HG03045 (cell line): ENCODE results near the gene RNASE8.
"Not testable (repeated sequence)": the region's sequence is repeated elsewhere in the genome, so short reads cannot be mapped to it uniquely, and the experiment has no call there.

ENCODE experiments used
- ATAC-seq: cut with Tn5 transposase; IDR thresholded peaks from one replicate; pipeline ENCODE4 v1.9.1; 2021; ENCODE audit warnings: mild to moderate bottlenecking, moderate library complexity; ENCODE audit not compliant: unreplicated experiment

RNASE8 gene, protein sequence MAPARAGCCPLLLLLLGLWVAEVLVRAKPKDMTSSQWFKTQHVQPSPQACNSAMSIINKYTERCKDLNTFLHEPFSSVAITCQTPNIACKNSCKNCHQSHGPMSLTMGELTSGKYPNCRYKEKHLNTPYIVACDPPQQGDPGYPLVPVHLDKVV

DNA sequence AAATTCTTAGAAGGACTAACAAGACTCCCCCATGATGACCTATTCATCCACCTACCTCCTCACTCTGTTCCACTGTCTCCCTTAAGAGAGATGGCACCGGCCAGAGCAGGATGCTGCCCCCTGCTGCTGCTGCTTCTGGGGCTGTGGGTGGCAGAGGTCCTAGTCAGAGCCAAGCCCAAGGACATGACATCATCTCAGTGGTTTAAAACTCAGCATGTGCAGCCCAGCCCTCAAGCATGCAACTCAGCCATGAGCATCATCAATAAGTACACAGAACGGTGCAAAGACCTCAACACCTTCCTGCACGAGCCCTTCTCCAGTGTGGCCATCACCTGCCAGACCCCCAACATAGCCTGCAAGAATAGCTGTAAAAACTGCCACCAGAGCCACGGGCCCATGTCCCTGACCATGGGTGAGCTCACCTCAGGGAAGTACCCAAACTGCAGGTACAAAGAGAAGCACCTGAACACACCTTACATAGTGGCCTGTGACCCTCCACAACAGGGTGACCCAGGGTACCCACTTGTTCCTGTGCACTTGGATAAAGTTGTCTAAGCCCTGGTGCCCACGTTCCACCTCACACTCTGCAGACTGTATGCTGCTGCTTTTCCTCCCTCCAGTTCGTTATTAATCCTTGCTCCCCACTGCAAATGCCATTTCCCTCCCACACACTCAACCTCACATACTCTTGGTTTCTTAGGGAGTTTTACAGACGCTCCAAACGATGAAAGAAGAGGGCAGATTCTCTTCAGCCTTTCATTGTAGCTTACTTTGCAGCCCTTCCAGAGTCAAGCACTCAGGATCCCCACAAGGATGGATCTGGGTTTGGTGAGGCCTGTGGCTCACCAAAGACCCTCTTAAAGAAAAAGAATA lies at the start of gene RNASE8:
Gene RNASE8 (plus strand): TSS at position 20 of the 873 bp plus-strand sequence. CDS start 71 bp downstream, at position 91.
- ATAC-seq: no peak

DNA sequence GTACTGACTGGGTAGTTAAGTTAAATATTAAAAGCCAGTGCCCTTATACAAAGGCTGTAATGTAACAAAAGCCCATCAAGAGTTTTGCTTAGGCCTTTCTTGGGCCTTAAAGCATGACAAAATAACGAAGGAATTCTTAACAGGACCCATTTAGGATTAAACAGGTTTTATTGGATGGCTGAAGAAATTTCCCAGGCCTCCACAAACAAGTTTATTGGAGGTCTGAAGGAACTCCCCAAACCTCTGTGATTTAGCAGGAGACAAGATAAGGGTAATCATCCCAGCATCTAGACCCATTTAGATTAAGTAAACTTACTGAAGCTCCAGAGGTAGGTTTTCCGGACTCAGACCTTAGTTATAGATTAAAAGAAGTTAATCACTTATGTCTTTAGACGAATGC lies 47.9 kb upstream of the RNASE8 start:
- ATAC-seq: not testable (repeated sequence)

DNA sequence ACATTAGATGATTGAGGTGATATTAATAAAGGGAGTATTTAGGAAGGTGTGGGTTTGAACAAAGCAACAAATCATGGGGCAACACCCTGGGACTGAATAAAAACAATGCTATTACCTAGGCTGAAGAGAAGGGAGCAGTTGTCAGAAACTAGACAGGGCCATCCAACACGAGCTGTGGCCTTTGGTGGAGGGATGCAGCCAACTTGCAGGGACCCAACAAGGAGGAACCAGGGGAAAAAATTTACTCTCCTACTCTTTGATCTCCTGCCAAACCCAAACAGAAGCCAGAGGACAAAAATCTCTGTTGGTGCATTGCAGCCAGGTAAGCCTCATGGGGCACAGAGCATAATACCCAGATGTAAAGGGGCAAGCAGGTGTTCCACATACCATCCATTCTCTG lies 46.5 kb upstream of the RNASE8 start:
- ATAC-seq: no peak

DNA sequence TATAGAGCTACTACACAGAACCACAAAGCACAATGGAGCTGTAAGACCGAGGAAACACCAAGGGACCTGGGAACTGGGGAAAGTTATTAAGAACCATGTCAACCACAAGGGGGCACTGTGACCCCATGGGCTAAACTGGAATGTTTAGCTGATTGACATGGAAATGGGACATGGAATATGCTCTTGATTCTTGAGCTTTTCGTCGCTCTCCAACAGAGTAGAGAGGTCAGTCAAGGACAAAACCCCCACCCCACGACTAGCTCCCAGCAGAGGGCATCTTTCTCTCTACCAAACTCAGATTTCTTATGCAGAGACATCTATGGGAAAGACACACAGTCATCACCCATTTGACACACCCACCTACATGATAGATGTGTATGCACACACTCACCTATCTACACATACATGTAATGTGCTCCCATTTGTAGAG lies 42.8 kb upstream of the RNASE8 start:
- no peak for ATAC-seq

DNA sequence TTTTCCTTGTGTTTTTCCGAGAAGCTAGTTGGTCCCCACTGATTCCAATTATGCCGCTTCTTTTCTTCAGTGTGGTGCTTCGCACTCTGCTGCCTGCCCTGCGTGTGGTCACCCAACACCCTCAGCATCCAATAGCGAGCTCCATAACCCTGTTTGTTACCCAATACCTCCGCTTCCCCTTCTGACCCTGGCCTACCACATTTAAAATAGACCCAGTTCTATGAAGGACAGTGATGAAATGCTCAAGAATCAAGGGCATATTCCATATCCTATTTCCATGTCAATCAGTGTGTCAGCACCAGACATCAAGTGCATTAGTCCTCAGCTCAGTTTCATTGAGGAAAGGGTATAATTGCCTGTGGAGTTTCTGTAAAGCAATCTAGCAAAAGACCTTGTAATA lies 42.3 kb upstream of the RNASE8 start:
- no peak for ATAC-seq

DNA sequence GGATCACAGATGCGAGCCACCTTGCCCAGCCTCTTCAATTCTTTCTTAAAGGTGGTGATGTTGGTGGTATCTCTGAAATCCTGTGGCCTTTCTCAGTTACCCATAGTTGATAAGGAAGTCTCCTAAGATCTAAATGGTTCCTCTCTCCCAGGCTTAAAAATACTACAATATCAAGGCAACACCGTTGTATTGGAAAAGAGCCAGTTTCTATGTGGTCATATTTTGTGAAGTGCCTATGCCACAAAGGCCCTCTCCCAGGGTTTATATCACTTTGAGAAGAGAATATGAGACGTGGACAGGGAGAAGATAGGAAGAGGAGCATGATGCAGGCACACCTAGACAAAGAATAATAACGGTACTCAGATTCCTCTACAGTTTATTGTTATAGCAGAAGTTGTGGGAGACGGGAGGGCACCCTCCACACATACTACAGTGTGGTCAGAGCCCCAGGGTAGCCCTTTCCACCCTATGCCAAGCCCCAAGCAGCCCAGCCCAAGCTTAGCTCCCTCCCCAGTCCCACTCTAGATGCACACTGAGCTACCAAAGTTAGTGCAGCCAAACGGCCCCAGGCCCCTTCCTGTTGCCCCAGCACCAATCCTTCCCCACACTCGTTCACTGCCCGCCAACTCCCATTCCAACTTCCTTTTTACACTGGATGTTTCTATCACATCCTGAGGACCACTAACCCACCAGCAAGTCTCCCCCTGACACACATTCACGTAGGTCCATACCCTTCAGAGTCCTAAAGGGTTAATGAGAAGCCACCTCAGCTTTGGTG lies 41.0 kb upstream of the RNASE8 start:
- no peak for ATAC-seq

DNA sequence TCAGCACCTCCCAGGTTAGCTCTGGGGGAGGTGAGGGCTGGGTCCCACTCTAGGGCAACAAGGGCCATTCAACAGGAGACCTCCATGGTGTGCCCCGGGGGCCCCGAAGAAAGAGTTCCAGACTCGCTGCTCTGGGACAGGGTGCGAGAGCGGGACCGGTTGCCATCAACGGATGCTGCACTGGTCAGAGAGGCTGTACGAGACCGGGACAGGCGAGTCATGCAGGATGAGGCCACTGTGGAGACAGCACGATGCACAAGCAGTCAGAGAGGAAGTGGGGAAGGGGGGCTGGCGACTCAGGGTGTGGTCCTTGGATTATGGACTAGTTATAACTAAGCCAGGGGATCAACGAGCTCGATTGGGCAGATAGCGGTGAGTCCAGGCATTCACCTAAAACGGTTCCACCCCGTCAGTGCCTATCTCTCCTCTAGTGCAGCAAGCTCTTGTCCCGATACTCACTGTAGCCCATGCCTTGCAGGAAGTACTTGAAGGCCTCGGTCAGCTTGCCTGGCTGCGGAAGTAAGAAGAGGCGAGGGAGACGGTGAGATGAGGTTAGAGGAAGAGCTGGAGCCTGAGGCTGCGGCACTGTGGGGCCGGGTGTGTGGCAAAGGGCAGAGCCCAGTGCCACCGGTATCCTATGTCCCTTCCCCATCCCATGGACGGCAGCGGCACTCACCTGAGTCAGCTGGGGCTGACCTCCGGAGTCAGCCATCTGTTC lies 39.9 kb upstream of the RNASE8 start:
- ATAC-seq: no peak

DNA sequence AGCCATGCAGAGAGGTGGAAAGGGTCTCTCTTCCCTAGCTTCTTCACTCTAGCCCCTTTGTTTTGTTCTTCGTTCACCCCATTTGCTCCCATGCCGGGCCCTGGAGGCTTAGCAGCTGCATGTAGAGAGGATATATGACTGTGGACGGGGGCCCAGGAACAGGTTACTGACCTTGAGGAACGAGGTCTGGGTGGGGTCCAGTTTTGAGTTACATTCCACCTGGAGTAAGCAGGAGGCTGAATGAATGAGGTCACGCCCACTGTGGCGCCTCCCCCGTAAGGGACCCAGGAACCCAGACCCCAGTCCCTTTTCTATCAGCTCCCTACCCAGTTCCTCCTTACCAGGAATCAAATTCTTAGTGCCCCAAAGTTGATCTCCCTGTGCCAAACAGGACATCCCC lies 39.3 kb upstream of the RNASE8 start:
- no peak for ATAC-seq

DNA sequence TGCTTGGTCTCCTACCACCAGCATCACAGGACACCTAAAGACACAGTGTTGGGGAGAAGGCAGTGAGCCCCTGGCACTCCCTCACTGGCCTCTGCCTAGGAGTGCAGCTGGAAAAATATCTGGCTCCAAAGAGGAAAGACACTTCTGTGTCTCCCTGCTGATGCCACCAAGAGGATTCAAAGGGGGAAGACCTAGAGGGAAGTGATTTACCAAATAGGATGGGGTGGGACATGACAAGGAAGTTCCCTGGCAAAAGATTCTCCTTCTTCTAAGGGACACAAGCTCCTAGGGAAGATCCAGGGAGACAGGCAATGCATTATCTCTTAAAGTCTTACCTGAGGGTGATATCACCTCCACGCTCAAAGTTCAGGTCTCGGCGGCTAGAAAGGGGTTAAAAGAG lies 38.8 kb upstream of the RNASE8 start:
- ATAC-seq: no peak

DNA sequence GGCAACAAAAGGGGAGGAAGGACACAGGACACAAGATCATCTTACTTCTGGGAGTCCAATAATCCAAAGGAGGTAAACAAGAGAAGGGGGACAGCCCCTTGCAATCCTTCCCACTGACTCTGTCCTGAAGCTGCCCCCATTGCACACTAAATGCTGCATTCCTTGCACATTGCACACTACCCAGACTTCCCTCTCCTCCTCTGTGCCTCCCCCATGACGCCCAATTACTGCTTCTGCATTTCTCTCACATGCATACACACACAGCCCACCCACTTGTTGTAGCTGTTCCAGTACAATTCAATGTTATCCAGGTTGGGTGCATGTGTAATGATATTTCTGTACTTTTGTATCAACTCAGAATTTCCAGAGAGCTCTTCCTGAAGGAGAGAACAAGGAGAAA lies 38.3 kb upstream of the RNASE8 start:
- ATAC-seq: no peak

DNA sequence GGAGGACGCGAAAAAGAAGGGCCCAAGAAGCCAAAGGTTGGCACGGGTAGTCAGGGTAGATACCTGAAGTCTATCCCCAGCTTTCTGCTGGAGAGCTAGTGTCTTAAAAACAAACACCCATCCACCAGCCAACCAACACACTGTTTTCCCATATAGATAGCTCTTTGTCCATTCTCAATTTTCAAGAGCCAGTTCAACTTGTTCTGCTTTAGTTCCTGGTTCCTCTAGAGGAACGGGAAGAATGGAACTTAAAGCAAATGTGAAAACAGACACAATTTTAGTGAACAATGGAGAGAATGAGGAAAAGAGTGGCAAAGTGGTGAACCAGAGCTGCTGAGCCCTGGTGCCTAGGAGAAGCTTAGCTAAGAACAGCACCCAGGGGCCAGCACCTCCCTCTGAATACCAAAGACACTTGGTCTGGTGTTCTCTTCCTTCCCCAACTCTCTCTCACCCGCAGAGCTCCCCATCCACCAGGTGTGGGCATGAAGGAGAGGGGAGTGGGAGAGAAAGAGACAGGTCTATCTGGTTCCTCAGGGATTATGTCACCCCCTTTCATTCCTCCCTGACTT lies 36.6 kb upstream of the RNASE8 start:
- ATAC-seq: no peak

DNA sequence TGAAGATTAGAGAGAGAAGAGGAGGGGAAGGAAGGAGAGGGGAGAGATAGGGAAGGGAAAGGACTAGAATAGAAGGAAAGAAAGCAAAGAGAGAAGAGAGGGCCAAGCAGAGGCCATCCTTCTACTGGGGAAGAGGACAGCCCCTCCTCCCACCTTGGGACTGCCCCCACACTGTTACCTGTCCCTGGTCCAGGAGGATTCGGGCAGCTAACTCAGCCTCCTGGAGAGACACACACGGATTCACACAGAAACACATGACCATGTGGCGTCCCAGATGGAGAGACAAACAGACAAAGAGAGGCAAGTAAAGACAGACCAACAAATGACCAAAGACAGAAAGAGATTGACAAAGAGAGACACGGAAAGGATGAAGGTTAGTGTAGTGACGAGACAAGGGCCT lies 34.9 kb upstream of the RNASE8 start:
- no peak for ATAC-seq

DNA sequence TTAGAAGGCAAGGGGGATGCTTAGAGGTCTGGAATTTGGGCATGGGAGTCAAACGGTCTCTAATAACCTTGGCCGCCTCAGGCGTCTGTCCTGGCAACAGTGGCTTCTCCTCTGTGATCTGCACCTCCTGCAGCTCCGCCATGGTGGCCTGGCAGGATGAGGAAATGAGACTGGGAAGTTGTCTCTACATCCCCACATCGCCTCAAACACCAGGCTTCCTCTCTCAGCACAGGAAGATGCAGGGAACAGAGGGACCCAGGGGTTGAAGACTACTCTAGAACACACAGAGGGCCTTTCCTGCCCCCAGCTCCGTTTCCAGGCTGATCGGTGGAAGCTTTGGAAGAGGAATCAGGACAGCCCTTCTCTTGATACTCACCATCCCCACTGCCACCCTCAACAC lies 34.4 kb upstream of the RNASE8 start:
- ATAC-seq: no peak

DNA sequence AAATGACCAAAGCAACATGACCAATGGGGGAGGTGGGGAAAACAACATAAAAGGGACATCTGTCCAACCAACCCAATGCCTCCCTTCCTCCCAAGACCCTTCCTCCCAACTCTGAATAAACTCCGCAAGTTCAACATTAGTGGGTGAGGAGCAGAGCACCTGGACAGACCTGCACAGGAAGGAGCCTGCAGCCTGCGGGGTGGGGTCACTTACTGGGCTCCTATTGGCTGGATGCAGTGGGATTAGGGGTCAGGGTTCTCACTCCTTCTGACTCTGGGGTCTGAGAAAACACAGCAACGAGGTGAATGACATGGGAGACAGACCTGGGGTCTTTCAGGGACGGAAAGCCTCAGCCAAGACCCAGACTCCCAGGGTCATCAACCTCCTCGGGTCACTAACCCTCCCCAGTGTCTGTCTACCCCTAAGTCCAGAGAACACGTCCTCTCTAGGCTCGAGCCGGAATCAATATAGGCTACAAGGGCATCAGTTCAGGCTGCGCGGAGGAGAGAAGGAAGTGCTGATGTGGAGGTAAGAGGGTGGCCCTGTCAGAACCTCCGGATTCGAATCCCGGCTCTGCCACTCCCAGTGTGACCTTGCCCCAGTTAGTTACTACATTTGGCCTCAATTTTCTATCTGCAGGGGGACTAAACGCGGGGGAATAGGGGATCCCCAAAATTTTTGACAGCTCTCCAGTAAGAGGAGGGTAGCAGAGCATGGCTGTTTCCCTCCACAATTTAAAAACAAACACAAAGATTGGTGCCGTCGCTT lies 33.6 kb upstream of the RNASE8 start:
- no peak for ATAC-seq

DNA sequence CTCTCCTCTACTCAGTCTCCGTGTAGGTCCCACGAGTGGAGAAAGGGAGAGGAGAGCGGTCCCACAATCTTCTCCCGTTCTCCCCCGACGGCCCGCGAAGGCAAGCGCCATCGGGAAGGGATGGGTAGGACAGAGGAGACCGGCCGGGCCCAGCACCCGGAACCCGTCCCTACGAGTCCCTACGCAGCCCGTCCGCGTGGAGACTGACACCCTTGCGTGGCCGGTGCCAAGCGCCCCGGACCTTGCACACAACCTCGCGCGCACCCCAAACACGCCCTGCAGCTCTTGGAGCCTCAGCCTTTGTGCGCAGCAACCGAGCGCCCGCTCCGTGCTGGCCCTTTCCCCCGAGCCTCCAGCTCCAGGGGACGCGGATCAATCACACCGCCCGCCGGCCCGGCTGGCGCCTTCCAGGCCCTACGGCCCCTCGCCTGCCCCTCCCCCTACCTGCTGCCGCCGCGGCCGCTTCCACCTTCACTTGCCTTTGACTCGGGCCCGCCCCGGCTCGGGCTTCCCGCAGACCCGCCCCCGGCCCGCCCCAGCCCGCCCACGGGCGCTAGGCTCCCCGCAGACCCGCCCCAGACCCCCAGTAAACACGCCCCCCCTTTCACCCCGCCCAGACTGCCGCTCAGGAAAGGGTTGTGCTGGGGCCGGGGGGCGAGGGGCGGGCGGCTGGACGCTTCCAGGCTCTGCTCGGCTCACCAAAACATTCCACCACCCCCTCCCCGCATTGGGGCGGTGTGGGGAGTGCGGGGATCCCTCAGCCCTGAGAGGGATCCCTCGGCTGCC lies 32.8 kb upstream of the RNASE8 start, which contains the start of gene NDRG2:
Gene NDRG2 (minus strand): TSS at position 477 of the 786 bp plus-strand sequence. CDS start 1,746 bp downstream, outside the sequence.
- no peak for ATAC-seq

DNA sequence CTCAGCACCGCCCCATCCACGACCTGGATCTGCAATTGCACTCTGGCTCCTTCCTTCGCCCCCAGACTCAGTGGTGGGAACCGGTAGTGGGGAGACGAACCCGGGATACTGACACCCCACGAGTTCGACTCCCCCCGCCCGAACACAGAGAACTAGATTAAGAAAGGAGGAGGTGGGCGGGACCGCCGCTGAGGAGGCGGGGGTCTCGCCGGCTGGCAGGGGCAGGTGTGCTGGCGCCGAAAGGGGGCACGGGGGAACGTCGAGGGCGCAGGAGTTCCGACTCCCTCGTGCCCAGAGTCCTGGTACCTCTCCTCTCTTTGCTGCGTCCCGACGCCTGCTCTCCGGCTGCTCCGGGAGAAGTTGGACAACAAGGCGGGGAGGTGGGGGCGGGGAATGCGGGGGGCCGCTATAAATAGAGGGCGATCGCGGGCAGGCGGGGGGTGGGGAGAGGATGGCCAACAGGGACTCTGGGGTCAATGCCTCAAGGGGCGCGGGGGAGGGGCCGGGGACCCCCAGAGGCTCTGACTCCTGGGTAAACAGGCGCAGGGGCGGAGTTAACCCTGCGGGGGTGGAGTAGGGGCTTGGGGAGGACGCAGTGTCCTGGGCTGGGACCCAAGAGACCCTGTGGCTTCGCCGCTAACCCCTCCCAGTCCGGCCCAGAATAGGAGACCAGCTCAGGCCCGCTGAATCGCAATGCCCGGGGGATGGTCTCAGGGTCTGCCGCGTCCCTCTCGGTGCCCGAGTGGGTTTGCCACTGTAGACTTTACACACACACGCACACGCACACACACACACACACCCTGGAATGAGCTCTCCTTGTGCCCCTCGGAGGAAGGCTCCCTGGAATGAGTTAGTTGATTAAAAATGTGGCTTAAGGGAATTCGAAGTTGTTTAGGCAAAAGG lies 32.0 kb upstream of the RNASE8 start:
- ATAC-seq: no peak

DNA sequence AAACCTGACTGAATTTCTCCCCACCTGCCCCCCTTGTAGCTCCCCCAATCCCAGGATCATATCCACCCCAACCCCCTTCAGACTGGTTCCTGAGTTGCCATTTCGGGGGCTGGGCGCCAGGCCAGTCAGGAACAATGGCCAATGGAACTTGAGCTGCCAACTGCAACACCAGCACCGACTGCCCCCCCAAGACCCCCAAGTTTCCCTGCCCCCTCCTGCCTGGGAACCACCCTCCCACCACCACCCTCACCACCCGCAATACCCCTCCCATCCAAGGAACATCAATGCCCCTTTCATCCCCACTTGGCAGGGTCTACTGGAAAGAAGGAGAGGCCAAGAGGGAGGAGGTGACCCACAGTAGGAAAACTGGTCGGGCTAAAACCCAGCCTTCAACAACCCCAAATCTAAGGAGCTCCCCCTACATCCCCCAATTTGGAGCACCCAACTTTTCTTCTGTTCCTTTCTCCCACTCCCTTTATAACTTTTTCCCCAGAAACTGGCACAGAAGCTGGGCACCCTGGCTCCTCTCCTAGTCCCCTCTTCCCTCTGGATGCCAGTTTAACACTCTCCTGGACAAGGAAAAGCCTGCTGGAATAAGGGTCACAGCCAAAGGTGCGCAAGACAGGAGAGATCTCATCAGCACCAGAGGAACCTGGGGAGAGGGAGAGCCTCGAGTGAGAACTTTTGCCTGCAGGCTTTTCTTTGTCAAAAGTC lies 31.2 kb upstream of the RNASE8 start:
- no peak for ATAC-seq

DNA sequence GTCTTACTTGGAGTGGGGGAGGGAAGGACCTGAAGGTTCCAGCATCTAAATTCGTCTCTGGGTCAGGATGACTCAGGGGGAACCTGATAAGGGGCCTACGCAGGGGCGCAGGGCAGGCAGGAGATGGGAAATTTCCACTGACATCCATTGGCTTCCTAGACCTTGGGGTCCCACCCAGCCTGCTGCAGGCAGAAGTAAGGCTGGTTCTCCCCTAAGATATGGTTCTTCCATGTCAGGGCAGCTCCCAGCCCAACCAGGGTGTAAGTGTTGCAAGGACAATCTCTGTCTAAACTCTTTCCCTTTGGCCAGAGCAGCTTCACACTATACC lies 30.7 kb upstream of the RNASE8 start:
- ATAC-seq: no peak
